ENCODE data around the gene ATRNL1. TPM values are rescaled to one million over a fixed set of nuclear protein-coding genes. Genes with fewer than 3 reads are reported as not detected.

Gene ATRNL1
- total RNA-seq, 4 donors from 2014 or later: 4.4 to 18.4 (median 14.4) TPM

- in situ Hi-C loops (cut with MboI; ENCODE audit: low pct_ligation_motif_present in 1 of 4, low pct_unique_long_range_greater_than_20kb in 1 of 4, low sequenced_read_pairs in 3 of 4): no loop called here
- 83 to 84% methylated on average over 2 to 5 of the region's 5 CpGs for WGBS, 2 donors (ENCODE audit: low coverage in 1 of 2)
- Histone ChIP-seq H3K4me1 (no peaks in the 10 kb centered on the region), H3K27me3 (no peaks in the 10 kb centered on the region), H3K27ac (no peak overlapping the region), H3K4me3 (no peak overlapping the region), H3K36me3 (no peaks in the 10 kb centered on the region), H3K9me3 (no peaks in the 10 kb centered on the region)
- TF ChIP-seq CTCF (IDR thresholded peaks at IDR 0.05): no peak
- TF ChIP-seq EP300 (IDR thresholded peaks at IDR 0.05; ENCODE audit: low read depth): no peak
- no peak for TF ChIP-seq POLR2A (IDR thresholded peaks at IDR 0.05)
- no peak for TF ChIP-seq POLR2AphosphoS5 (IDR thresholded peaks at IDR 0.05)
- intact Hi-C loops (cut with DNase I; ENCODE audit: low total_unique reads): no loop called here
- no peak for DNase-seq
Measured at GRCh38 chr10:115964827-115965226, 871.7 kb downstream of the ATRNL1 start.

- intact Hi-C loops (cut with DNase I; ENCODE audit: low total_unique reads) (no loop called here), in situ Hi-C loops (cut with MboI; ENCODE audit: low pct_ligation_motif_present in 1 of 4, low pct_unique_long_range_greater_than_20kb in 1 of 4, low sequenced_read_pairs in 3 of 4) (no loop called here)
- no peak overlapping the region for H3K27ac ChIP-seq
- 75 to 87% methylated on average over 5 to 7 of the region's 7 CpGs for WGBS, 2 donors (ENCODE audit: low coverage in 1 of 2)
- no peaks in the 10 kb centered on the region for H3K27me3 ChIP-seq
- TF ChIP-seq CTCF (IDR thresholded peaks at IDR 0.05): no peak
- TF ChIP-seq EP300 (IDR thresholded peaks at IDR 0.05; ENCODE audit: low read depth): no peak
- no peak for TF ChIP-seq POLR2AphosphoS5 (IDR thresholded peaks at IDR 0.05)
- no peak for TF ChIP-seq POLR2A (IDR thresholded peaks at IDR 0.05)
- no peaks in the 10 kb centered on the region for H3K4me1 ChIP-seq
- no peak overlapping the region for H3K4me3 ChIP-seq
- H3K36me3 ChIP-seq: no peaks in the 10 kb centered on the region
- H3K9me3 ChIP-seq: no peaks in the 10 kb centered on the region
- no peak for DNase-seq
Measured at GRCh38 chr10:115965376-115965775, 872.2 kb downstream of the ATRNL1 start.

GRCh38 chr10:115968236-115968635, 875.1 kb downstream of the ATRNL1 start:
- WGBS, 2 donors (ENCODE audit: low coverage in 1 of 2): 88 to 92% methylated on average over 1 to 3 of the region's 3 CpGs
- TF ChIP-seq POLR2A (IDR thresholded peaks at IDR 0.05): no peak
- TF ChIP-seq EP300 (IDR thresholded peaks at IDR 0.05; ENCODE audit: low read depth): no peak
- no peak for TF ChIP-seq POLR2AphosphoS5 (IDR thresholded peaks at IDR 0.05)
- no peak for DNase-seq
- in situ Hi-C loops (cut with MboI; ENCODE audit: low pct_ligation_motif_present in 1 of 4, low pct_unique_long_range_greater_than_20kb in 1 of 4, low sequenced_read_pairs in 3 of 4) (no loop called here), intact Hi-C loops (cut with DNase I; ENCODE audit: low total_unique reads) (no loop called here)
- H3K4me3 ChIP-seq: no peak overlapping the region
- H3K27ac ChIP-seq: no peak overlapping the region
- no peaks in the 10 kb centered on the region for H3K4me1 ChIP-seq
- H3K27me3 ChIP-seq: no peaks in the 10 kb centered on the region
- no peaks in the 10 kb centered on the region for H3K36me3 ChIP-seq
- no peaks in the 10 kb centered on the region for H3K9me3 ChIP-seq

- in situ Hi-C loops (cut with MboI; ENCODE audit: low pct_ligation_motif_present in 1 of 4, low pct_unique_long_range_greater_than_20kb in 1 of 4, low sequenced_read_pairs in 3 of 4) (no loop called here), intact Hi-C loops (cut with DNase I; ENCODE audit: low total_unique reads) (no loop called here)
- 80% methylated on average over 11 of the region's 11 CpGs; no CpG with 5 or more reads in 1 of the 2 donors for WGBS, 2 donors (ENCODE audit: low coverage in 1 of 2)
- no peaks in the 10 kb centered on the region for H3K36me3 ChIP-seq
- no peaks in the 10 kb centered on the region for H3K27me3 ChIP-seq
- no peaks in the 10 kb centered on the region for H3K4me1 ChIP-seq
- no peak for TF ChIP-seq POLR2A (IDR thresholded peaks at IDR 0.05)
- no peak for TF ChIP-seq CTCF (IDR thresholded peaks at IDR 0.05)
- DNase-seq: no peak
- no peak overlapping the region for H3K4me3 ChIP-seq
- H3K9me3 ChIP-seq: no peaks in the 10 kb centered on the region
- H3K27ac ChIP-seq: no peak overlapping the region
Measured at GRCh38 chr10:115969591-115969990, 876.4 kb downstream of the ATRNL1 start.

- no peak for DNase-seq
- H3K36me3 ChIP-seq: no peaks in the 10 kb centered on the region
- WGBS, 2 donors (ENCODE audit: low coverage in 1 of 2): 67 to 87% methylated on average over 3 to 6 of the region's 6 CpGs
- intact Hi-C loops (cut with DNase I; ENCODE audit: low total_unique reads): no loop called here
- in situ Hi-C loops (cut with MboI; ENCODE audit: low pct_ligation_motif_present in 1 of 4, low pct_unique_long_range_greater_than_20kb in 1 of 4, low sequenced_read_pairs in 3 of 4): no loop called here
- H3K9me3 ChIP-seq: no peaks in the 10 kb centered on the region
- no peaks in the 10 kb centered on the region for H3K4me1 ChIP-seq
- no peak overlapping the region for H3K27ac ChIP-seq
- H3K4me3 ChIP-seq: no peak overlapping the region
- TF ChIP-seq CTCF (IDR thresholded peaks at IDR 0.05) (no peak), EP300 (IDR thresholded peaks at IDR 0.05; ENCODE audit: low read depth) (no peak), POLR2AphosphoS5 (IDR thresholded peaks at IDR 0.05) (no peak), POLR2A (IDR thresholded peaks at IDR 0.05) (no peak)
- H3K27me3 ChIP-seq: no peaks in the 10 kb centered on the region
Measured at GRCh38 chr10:115971921-115972320, 878.8 kb downstream of the ATRNL1 start.
